ENCODE data around the gene SLC9A3. TPM values are rescaled to one million over a fixed set of nuclear protein-coding genes. Genes with fewer than 3 reads are reported as not detected.

SLC9A3 gene
- total RNA-seq, 1 experiment from 2014 or later, result 1.9 TPM

- no peak for DNase-seq (ENCODE audit: low spot score)
- POLR2A ChIA-PET (ENCODE audit: low non-redundant PET), result no interaction called here
- Histone ChIP-seq H3K9me3 (ENCODE audit: low read depth, low read length, poor library complexity, severe bottlenecking) (no peaks in the 10 kb centered on the region), H3K4me1 (ENCODE audit: insufficient read depth, low read length, poor library complexity, severe bottlenecking) (peaks cover 4% of the 10 kb centered on the region), H3K27me3 (replicated peaks; ENCODE audit: insufficient read depth, low read depth, low read length, poor library complexity) (no peaks in the 10 kb centered on the region), H3K27ac (ENCODE audit: low read depth, low read length, poor library complexity, severe bottlenecking) (no peak overlapping the region), H3K4me3 (ENCODE audit: low read depth, low read length, poor library complexity, severe bottlenecking) (no peak overlapping the region), H3K36me3 (ENCODE audit: insufficient read depth, low read length, poor library complexity, severe bottlenecking) (no peaks in the 10 kb centered on the region)
- BruUV-seq (replicated peaks), result no TSS peak
- intact Hi-C loops (cut with micrococcal nuclease; ENCODE audit: unreplicated experiment), result no loop called here
- CTCF ChIA-PET, result no interaction called here
- no peak for TF ChIP-seq CTCF (conservative IDR thresholded peaks at IDR 0.05; ENCODE audit: low read depth, low read length)
Observed at GRCh38 chr5:423233-423565, 101.0 kb downstream of the SLC9A3 start.

- POLR2A ChIA-PET (ENCODE audit: low non-redundant PET), result no interaction called here
- no TSS peak for BruUV-seq (replicated peaks)
- Histone ChIP-seq H3K36me3 (ENCODE audit: insufficient read depth, low read length, poor library complexity, severe bottlenecking) (no peaks in the 10 kb centered on the region), H3K27ac (ENCODE audit: low read depth, low read length, poor library complexity, severe bottlenecking) (no peak overlapping the region), H3K27me3 (replicated peaks; ENCODE audit: insufficient read depth, low read depth, low read length, poor library complexity) (no peaks in the 10 kb centered on the region), H3K4me1 (ENCODE audit: insufficient read depth, low read length, poor library complexity, severe bottlenecking) (peaks cover 9% of the 10 kb centered on the region), H3K4me3 (ENCODE audit: low read depth, low read length, poor library complexity, severe bottlenecking) (no peak overlapping the region), H3K9me3 (ENCODE audit: low read depth, low read length, poor library complexity, severe bottlenecking) (no peaks in the 10 kb centered on the region)
- no peak for TF ChIP-seq CTCF (conservative IDR thresholded peaks at IDR 0.05; ENCODE audit: low read depth, low read length)
- TF ChIP-seq EZH2 (IDR thresholded peaks at IDR 0.05; ENCODE audit: borderline replicate concordance, low read depth, low read length, poor library complexity, severe bottlenecking), result no peak
- DNase-seq (ENCODE audit: low spot score), result no peak
- intact Hi-C loops (cut with micrococcal nuclease; ENCODE audit: unreplicated experiment), result no loop called here
- CTCF ChIA-PET, result no interaction called here
Observed at GRCh38 chr5:422323-423232, 101.7 kb downstream of the SLC9A3 start.

GRCh38 chr5:421901-422300, 102.3 kb downstream of the SLC9A3 start:
- POLR2A ChIA-PET (ENCODE audit: low non-redundant PET), result interaction anchor here (0.6 kb wide), 1 partner anchor 43 kb away, joined by 3 read pairs; no protein-coding TSS in a partner anchor
- H3K9me3 ChIP-seq (ENCODE audit: low read depth, low read length, poor library complexity, severe bottlenecking), result no peaks in the 10 kb centered on the region
- TF ChIP-seq CTCF (conservative IDR thresholded peaks at IDR 0.05; ENCODE audit: low read depth, low read length) (no peak), EZH2 (IDR thresholded peaks at IDR 0.05; ENCODE audit: borderline replicate concordance, low read depth, low read length, poor library complexity, severe bottlenecking) (no peak)
- H3K4me1 ChIP-seq (ENCODE audit: insufficient read depth, low read length, poor library complexity, severe bottlenecking), result peaks cover 13% of the 10 kb centered on the region
- H3K27ac ChIP-seq (ENCODE audit: low read depth, low read length, poor library complexity, severe bottlenecking), result no peak overlapping the region
- H3K27me3 ChIP-seq (replicated peaks; ENCODE audit: insufficient read depth, low read depth, low read length, poor library complexity), result no peaks in the 10 kb centered on the region
- BruUV-seq (replicated peaks), result no TSS peak
- CTCF ChIA-PET, result no interaction called here
- no peaks in the 10 kb centered on the region for H3K36me3 ChIP-seq (ENCODE audit: insufficient read depth, low read length, poor library complexity, severe bottlenecking)
- intact Hi-C loops (cut with micrococcal nuclease; ENCODE audit: unreplicated experiment), result no loop called here
- H3K4me3 ChIP-seq (ENCODE audit: low read depth, low read length, poor library complexity, severe bottlenecking), result no peak overlapping the region
- DNase-seq (ENCODE audit: low spot score), result no peak

Data from A673 (cell line).